Endodermal cell (in vitro differentiated cells): ENCODE data around the gene ZDHHC14. TPM values are rescaled to one million over a fixed set of nuclear protein-coding genes. Genes with fewer than 3 reads are reported as not detected.

Experiments
- DNase-seq: peaks from one replicate; pipeline ENCODE4 v3.0.0-alpha.2; 2017
- H3K27ac ChIP-seq: 2 replicates; pipeline ENCODE4 v1.5.1; 2013; ENCODE audit warnings: mild to moderate bottlenecking, low read depth, low read length, moderate library complexity
- H3K27me3 ChIP-seq: 2 replicates; pipeline ENCODE4 v1.6.1; 2013; ENCODE audit warnings: mild to moderate bottlenecking, low read length, moderate library complexity; ENCODE audit not compliant: insufficient read depth, control insufficient read depth, poor library complexity, severe bottlenecking
- H3K36me3 ChIP-seq: 2 replicates; pipeline ENCODE4 v1.7.0; 2013; ENCODE audit warnings: mild to moderate bottlenecking, low read length, moderate library complexity; ENCODE audit not compliant: control insufficient read depth, insufficient read depth
- H3K4me1 ChIP-seq: one replicate; pipeline ENCODE4 v1.7.0; 2013; ENCODE audit warnings: low read length; ENCODE audit not compliant: control insufficient read depth, insufficient read depth
- H3K4me3 ChIP-seq: 2 replicates; pipeline ENCODE4 v1.5.1; 2013; ENCODE audit warnings: mild to moderate bottlenecking, low read length, moderate library complexity
- H3K9ac ChIP-seq: 2 replicates; pipeline ENCODE4 v1.6.1; 2013; ENCODE audit warnings: mild to moderate bottlenecking, low read length, moderate library complexity; ENCODE audit not compliant: poor library complexity, severe bottlenecking; ENCODE audit errors: extremely low read depth
- H3K9me3 ChIP-seq: 2 replicates; pipeline ENCODE4 v1.6.1; 2013; ENCODE audit warnings: mild to moderate bottlenecking, low read length, moderate library complexity; ENCODE audit not compliant: control insufficient read depth
- H3K27ac Mint-ChIP-seq: 2 replicates; pipeline ENCODE4 v1.8.0; 2020; ENCODE audit warnings: mixed read lengths
- H3K27me3 Mint-ChIP-seq: 2 replicates; pipeline ENCODE4 v1.8.0; 2021; ENCODE audit warnings: mild to moderate bottlenecking, mixed read lengths; ENCODE audit not compliant: insufficient read depth
- H3K36me3 Mint-ChIP-seq: 2 replicates; pipeline ENCODE4 v1.8.0; 2020; ENCODE audit warnings: low read depth, mixed read lengths
- H3K4me1 Mint-ChIP-seq: 2 replicates; pipeline ENCODE4 v1.8.0; 2020; ENCODE audit warnings: mixed read lengths
- H3K4me3 Mint-ChIP-seq: 2 replicates; pipeline ENCODE4 v1.8.0; 2020; ENCODE audit warnings: mild to moderate bottlenecking, moderate library complexity, mixed read lengths
- H3K9me3 Mint-ChIP-seq: 2 replicates; pipeline ENCODE4 v1.8.0; 2020; ENCODE audit warnings: mild to moderate bottlenecking, mixed read lengths
- WGBS, 2 experiments: methylation state at CpG; one replicate each; pipeline versions ENCODE4 v1.1.5 to v1.1.7; 2013; ENCODE audit warnings: missing lambda C conversion rate in 2 of 2, mixed read lengths in 1 of 2; ENCODE audit not compliant: insufficient coverage in 1 of 2, insufficient read length in 1 of 2; 5-methylcytosine and 5-hydroxymethylcytosine counted together
- total RNA-seq, 2 donors: library from RNA; stranded (reverse); fragmentation: NEBNext Ultra II Directional in 1 of 2; extraction: Animal tissue kit (Norgen Biotek cat#: 25700) in 1 of 2; gene quantifications; 2 replicates in 1 of 2; 3 replicates in 1 of 2; pipeline ENCODE4 v1.2.1, GENCODE V29; 2021
- TF ChIP-seq, protein P1 (sequence below): fragments of 200-600 bp; sonication (generic); conservative IDR thresholded peaks from 2 replicates; pipeline ENCODE4 v1.5.0; 2021; ENCODE audit warnings: antibody characterized with exemption, mild to moderate bottlenecking

The ZDHHC14 gene
- total RNA-seq, 2 donors from 2014 or later = 2.3 to 4.5 TPM

DNA sequence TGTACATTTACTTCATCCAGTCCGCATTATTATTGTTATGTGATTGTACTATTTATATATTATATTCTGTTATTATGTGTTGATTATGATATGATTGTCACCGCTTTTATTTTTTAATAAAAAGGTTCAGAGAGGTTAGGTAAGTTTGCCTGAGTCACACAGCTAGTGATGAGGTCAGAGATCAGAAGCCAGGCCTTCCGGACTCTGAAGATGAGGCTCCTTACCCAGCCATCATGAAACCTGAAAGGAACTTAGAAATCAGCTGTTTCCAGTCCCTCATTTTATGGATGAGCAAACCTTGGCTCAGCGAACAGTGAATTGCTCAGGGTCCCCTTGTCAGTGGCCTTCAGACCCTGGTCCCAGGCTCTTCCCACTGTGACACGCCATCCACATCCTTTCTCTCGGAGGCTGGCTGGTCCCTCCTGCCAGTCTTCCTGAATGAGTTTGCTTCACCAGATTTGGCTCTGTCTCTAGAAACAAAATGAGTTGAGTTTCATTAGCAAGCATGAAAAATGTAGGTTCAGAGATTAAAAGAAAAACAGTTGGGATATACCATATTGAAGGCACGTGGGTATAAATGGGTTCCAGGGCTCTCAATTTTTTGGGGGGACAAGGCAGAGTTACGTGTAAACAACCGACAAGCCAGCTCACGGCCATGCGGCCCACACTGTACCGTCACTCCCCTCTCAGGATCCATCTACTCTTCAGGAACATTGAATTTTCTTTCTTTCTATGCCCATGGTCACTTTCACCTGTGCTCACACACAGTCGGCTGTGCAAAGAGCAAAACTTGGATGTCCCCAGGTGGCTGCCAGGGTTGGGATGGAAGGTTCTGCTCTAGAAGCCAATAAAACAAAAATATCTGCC, 132.9 kb downstream of the ZDHHC14 start:
- WGBS, 2 experiments = 93 to 94% methylated on average over 10 to 12 of the region's 13 CpGs
- H3K27ac Mint-ChIP-seq = no peak overlapping the region

DNA sequence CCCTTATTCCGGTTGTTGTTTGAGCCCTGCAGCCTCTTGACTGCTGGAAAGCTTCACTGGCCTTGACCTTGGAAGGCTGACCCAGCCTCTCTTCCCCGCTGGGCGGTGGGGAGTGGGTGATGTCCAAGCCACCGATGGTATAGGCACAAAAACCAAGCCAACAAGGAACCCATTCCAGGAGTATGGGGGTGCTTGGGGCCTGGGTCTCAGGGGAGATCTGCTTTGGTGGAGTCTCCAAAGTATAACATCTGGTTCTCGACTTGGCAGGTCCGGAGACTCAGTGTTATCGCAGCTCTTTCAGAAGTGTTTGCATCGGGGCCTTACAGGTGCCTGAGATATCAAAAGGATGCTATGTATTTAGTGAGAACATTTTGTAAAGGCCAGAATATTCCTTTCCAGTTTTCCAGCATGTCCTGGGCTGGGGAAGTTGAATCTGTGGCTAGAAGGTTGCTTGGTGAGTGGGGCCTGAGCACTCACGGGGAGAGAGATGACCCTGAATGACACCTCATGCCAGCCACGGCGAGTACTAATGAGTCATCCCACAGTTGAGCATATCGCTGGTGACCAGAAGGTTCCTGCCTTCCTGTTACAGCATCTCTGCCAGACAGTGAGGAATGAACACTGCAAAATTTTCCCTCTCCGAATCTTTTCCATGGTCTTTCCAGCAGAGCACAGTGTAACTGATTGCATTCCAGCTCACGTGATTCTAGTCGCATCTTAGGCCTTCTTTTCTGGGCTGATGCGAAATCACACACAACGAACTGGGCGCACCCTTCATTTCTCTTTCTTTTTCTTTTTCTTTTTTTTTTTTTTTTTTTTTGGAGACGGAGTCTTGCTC, 133.9 kb downstream of the ZDHHC14 start:
- peaks cover 7% of the 10 kb centered on the region for H3K4me1 ChIP-seq
- Mint-ChIP-seq H3K27ac (no peak overlapping the region), H3K4me1 (peaks cover 21% of the 10 kb centered on the region), H3K4me3 (no peak overlapping the region), H3K9me3 (peaks cover 2% of the 10 kb centered on the region), H3K36me3 (no peaks in the 10 kb centered on the region), H3K27me3 (no peaks in the 10 kb centered on the region)
- no peak overlapping the region for H3K27ac ChIP-seq
- DNase-seq = no peak
- H3K36me3 ChIP-seq = no peaks in the 10 kb centered on the region
- no peak overlapping the region for H3K4me3 ChIP-seq
- H3K9ac ChIP-seq = no peak overlapping the region
- 86 to 94% methylated on average over 10 to 19 of the region's 19 CpGs for WGBS, 2 experiments
- H3K27me3 ChIP-seq = no peaks in the 10 kb centered on the region
- no peaks in the 10 kb centered on the region for H3K9me3 ChIP-seq
- TF ChIP-seq, protein P1, sequence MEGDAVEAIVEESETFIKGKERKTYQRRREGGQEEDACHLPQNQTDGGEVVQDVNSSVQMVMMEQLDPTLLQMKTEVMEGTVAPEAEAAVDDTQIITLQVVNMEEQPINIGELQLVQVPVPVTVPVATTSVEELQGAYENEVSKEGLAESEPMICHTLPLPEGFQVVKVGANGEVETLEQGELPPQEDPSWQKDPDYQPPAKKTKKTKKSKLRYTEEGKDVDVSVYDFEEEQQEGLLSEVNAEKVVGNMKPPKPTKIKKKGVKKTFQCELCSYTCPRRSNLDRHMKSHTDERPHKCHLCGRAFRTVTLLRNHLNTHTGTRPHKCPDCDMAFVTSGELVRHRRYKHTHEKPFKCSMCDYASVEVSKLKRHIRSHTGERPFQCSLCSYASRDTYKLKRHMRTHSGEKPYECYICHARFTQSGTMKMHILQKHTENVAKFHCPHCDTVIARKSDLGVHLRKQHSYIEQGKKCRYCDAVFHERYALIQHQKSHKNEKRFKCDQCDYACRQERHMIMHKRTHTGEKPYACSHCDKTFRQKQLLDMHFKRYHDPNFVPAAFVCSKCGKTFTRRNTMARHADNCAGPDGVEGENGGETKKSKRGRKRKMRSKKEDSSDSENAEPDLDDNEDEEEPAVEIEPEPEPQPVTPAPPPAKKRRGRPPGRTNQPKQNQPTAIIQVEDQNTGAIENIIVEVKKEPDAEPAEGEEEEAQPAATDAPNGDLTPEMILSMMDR = no peak

More for the DNA sequence above, 132.9 kb downstream of the ZDHHC14 start:
- peaks cover 6% of the 10 kb centered on the region for H3K9me3 Mint-ChIP-seq
- Histone ChIP-seq H3K4me1 (peaks cover 7% of the 10 kb centered on the region), H3K27me3 (no peaks in the 10 kb centered on the region), H3K4me3 (no peak overlapping the region), H3K27ac (no peak overlapping the region), H3K36me3 (no peaks in the 10 kb centered on the region), H3K9me3 (no peaks in the 10 kb centered on the region), H3K9ac (no peak overlapping the region)
- no peak for DNase-seq
- no peaks in the 10 kb centered on the region for H3K27me3 Mint-ChIP-seq
- H3K36me3 Mint-ChIP-seq = no peaks in the 10 kb centered on the region
- no peak overlapping the region for H3K4me3 Mint-ChIP-seq
- H3K4me1 Mint-ChIP-seq = peaks cover 20% of the 10 kb centered on the region
- TF ChIP-seq, protein P1 = no peak

DNA sequence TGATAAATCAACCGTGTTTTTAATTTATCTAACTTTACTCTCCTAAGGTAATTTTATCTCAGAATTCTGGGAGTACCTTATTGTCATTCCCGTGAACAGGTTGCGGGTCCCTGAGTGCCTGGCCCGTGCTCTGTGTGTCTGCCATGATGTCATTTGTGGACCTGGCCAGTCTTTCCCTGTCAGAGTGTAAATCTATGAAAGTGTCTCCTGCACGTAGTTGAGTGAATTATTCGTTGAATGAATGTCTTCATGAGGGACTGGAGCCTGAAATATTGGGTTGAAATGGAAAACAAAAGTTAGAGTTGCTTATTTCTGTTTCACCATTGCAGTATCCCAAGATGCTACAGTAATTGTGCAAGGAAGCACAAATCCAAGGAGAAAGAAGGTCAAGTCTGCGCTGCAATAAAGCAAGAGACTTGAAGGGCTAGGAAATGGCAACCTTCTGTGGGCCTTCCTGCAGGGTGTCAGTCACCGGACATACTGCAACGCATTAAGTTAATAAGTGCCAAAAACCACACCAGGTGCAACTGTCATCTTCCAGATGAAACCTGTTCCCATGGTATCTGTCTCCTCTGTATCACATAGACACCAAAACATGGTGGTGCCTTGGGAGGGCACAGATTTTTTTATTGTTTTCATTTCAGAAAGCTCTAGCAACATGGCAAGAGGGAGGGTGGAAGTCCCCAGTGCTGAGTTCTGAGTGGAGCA, 135.5 kb downstream of the ZDHHC14 start:
- Mint-ChIP-seq H3K9me3 (no peaks in the 10 kb centered on the region), H3K4me1 (peaks cover 21% of the 10 kb centered on the region), H3K27me3 (no peaks in the 10 kb centered on the region), H3K4me3 (no peak overlapping the region), H3K27ac (no peak overlapping the region), H3K36me3 (no peaks in the 10 kb centered on the region)
- Histone ChIP-seq H3K4me1 (peaks cover 7% of the 10 kb centered on the region), H3K4me3 (no peak overlapping the region), H3K27ac (no peak overlapping the region), H3K36me3 (no peaks in the 10 kb centered on the region), H3K27me3 (no peaks in the 10 kb centered on the region), H3K9ac (no peak overlapping the region), H3K9me3 (no peaks in the 10 kb centered on the region)
- TF ChIP-seq, protein P1 = no peak
- WGBS, 2 experiments = 94 to 96% methylated on average over 9 of the region's 9 CpGs
- DNase-seq = no peak
